Inferior parietal cortex (tissue), 1 donor: ENCODE results near the gene CKB.
"Not testable (repeated sequence)": the region's sequence is repeated elsewhere in the genome, so short reads cannot be mapped to it uniquely, and the experiment has no call there.

Source experiments
- DNase-seq: peaks from one replicate; pipeline ENCODE4 v3.0.0-alpha.2; 2016; ENCODE audit errors: extremely low spot score

The CKB gene

DNA sequence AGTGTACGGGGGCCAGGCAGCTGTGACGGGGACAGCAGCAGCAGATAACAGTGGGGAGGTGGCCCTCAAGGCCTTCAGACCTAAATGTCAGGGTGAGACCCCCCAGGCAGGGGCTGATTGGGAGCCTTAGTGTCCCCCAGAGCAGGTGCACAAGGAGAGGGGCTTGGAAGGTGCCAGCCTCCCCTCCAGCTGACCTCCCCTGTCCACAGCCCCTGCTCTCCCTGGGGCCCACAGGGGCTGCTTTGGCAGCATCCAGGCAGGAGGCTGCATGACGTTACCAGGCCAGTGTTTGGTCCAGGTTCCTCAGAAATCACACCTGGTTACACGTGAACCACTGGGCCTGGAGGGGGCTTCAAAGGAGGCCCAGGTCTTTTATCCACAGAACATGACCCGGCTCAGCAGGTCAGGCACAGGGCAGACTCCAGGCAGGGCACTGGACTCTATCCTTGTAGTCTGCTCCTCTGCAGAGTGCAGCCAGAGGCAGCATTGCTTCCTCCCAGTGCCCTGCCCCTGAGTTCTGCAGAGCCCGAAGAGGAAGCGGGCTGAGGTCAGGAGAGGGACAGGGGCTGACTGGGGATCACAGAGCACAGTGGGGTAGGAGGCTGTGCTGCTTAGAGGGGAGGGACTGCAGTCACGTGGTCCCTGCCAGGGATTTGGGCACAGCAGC lies 3.8 kb upstream of the CKB start:
- no peak for DNase-seq

DNA sequence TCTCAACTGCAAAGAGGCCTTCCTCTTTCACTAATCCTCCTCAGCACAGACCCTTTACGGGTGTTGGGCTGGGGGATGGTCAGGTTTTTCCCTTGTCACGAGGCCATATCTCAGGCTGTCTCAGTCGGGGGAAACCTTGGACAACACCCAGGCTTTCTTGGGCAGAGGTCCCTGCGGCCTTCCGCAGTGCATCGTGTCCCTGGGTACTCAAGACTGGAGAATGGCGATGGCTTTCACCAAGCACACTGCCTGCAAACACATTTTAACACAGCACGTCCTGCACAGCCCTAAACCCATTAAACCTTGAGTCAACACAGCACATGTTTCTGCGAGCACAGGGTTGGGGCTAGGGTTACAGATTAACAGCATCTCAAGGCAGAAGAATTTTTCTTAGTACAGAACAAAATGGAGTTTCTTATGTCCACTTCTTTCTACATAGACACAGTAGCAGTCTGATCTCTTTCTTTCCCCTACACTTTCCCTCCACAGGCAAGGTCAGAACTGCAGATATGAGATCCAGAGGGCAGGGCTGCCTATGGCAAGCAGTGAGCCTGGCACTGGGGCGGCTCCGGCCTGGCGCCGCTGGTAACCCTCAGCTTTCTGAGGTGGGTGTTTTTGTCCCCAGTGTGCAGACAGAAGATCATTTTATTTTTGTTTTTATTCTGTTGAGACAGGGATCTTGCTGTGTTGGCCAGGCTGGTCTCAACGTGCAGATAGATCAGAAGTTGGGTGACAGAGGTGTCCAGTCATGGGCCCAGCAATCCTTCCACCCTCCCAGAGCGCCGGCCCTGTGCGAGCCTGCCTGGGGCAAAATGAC lies 3.0 kb upstream of the CKB start:
- DNase-seq = not testable (repeated sequence)

DNA sequence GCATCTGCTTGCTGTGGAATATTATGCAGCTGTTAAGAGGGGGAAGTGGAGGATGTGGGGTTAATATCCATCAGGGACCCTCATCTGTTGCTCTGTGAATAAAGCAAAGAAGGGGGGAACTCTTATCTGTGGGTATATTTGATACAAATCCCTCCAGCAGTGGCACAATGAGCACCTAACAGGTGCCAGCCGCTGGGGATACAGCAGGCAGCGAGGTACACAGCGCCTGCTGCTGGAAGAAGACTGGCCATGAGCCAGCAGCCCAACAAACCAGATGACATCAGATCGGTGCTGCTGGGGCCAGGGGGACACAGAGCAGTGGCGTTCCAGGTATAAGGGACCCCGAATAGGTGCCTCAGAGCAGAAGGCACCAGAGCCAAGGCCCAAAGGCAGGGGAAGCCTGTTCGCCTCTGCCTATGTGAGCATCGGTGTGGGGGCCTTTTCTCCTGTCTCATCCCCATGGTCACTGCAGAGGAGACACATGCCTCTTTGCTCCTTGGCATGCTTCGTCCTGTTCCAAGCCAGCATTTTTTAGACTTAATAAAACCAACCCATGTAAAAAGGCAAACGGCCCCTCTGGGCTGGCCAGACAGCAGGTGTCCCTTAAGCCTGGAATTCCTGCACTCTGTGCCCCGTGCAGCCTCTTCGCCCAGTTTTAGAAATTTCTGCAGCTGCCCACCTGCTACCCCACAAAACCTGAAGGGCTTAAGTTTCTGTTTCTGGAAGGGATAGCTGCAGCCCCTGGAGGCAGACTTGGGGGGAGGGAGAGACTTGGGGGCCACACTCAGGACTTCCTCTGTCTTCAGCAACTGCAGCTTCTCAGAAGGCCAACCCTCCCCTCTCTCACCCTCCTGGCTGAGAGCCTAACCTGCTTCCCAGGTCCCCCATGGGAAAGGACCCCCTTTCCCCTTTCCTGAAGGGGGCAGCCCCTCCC lies 1.6 kb upstream of the CKB start:
- no peak for DNase-seq

DNA sequence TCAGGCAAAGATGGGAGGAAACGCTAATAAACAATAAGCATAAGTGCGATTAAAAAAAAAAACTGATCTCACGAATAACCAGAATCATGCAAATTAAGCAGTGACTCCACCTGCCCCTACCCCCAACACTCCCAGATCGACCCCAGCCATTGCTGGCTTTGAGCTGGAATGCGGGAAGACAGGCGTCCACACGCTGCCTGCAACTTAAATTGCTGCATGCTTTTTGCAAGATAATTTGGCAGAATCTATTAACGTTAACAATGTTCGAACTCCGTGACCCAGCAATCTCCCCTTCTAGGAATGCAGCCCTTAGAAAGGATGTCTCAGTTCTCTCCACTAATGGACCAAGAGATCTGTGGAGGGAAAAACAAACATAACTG lies 935 bp upstream of the CKB start:
- DNase-seq = no peak

DNA sequence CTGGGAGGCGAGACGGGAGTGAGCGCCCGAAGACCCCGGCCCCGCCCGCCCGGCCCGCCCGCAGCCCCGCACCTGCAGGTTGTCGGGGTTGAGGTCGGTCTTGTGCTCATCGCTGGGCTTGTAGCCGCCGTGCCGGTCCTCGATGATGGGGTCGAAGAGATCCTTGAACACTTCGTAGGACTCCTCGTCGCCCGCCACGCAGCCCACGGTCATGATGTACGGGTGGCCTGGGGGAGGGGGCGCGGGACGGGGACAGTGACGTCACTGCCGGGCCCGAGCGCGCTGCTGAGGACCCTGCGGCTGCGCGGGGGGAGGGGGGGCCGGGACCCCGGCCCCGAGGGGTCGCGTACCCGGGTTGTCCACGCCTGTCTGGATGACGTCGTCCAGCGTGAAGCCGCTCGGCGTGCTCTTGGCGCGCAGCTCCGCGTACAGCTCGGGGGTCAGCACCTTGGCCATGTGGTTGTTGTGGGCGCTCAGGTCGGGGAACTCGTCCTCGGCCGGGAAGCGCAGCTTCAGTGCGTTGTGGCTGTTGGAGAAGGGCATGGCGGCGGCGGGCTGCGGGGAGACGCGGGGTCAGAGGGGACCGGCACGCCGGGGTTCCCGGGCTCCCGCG lies 573 bp downstream of the CKB start:
- no peak for DNase-seq

DNA sequence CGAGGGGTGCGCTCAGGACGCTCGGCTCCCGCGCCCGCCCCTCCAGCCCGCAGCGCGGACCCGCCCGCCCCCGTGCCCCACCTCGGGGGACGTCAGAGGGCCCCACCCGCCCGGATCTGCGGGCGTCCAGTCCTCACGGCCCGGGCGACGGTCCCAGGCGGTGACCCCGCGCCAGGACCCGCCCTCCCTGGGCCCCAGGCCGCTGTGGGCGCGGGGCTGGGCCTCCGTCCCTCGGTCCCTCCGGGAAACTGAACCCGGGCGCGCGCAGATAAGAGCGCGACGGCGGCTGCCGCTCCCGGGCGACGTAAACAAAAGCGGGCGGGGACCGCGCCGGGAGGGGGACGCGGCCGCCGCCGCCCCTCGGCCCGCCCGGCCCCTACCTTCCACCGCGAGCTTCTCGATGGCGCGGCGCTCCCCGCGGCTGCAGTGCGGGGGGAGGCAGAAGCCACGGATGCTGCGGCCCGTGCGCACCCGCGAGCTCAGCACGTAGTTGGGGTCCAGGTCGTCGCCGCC lies 1.1 kb downstream of the CKB start:
- no peak for DNase-seq

DNA sequence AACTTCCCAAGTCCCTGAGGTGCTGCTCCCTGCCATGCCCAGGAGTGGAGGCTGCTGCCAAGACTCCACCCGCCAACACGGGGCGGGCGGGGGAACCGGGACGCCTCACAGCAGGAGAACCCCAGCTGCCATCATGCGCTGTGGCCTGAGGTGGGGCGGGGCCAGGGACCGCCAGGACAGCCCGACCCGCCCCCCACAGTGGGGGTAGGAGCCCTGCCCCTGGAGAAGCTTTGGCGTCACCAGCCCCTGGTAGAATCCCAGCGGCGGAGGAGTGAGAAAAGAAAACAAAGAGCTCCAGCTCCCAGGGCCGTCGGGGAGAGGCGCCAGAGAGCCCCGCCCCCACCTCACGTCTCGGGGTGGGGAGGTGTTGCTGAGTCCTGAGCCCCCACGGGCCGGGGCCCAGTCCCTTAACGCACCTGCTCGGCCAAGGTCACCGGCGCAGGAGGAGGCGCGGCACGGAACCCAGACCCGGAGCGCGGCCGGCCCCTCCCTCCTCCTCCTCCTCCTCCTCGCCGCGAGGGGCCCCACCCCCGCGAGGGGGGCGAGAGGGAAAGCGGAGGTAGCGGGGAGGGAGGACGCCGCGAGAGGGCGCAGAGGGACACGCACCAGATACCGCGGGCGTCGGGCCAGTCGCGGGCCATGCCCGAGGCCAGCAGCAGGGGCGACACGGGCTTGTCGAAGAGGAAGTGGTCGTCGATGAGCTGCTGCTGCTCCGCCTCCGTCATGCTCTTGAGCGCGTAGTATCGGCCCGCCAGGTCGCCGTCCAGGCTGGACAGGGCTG lies 1.8 kb downstream of the CKB start:
- no peak for DNase-seq

DNA sequence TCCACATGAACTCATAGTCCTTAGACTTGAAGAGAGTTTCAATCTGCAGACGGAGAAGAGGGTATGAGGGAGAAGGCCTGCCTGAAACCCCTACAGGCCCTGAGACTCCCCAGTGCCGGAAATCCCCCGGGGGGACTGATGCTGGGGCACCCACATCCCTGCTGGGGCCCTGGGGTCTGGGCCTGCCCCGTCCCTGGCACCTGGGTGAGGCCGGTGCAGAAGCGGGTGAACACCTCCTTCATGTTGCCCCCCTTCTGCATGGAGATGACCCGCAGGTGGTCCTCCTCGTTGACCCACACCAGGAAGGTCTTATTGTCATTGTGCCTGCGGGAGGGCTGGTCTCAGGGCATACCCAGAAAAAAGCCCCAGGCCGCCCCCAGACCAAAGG lies 2.4 kb downstream of the CKB start:
- DNase-seq = no peak

DNA sequence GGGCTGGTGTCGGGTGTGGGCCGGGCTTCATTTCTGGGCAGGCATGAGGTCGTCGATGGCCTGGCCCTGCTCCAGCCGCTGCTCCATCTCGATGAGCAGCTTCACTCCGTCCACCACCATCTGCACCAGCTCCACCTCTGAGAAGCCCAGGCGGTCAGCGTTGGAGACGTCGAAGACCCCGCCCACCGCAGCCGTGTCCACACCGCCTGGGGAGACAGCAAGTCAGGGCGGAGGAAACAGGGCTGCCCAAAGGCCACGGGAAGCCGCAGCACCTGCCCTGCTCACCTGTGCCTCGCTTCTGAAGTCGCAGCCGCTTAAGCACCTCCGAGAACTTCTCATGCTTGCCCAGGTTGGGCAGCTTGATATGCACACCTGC lies 2.8 kb downstream of the CKB start:
- no peak for DNase-seq

DNA sequence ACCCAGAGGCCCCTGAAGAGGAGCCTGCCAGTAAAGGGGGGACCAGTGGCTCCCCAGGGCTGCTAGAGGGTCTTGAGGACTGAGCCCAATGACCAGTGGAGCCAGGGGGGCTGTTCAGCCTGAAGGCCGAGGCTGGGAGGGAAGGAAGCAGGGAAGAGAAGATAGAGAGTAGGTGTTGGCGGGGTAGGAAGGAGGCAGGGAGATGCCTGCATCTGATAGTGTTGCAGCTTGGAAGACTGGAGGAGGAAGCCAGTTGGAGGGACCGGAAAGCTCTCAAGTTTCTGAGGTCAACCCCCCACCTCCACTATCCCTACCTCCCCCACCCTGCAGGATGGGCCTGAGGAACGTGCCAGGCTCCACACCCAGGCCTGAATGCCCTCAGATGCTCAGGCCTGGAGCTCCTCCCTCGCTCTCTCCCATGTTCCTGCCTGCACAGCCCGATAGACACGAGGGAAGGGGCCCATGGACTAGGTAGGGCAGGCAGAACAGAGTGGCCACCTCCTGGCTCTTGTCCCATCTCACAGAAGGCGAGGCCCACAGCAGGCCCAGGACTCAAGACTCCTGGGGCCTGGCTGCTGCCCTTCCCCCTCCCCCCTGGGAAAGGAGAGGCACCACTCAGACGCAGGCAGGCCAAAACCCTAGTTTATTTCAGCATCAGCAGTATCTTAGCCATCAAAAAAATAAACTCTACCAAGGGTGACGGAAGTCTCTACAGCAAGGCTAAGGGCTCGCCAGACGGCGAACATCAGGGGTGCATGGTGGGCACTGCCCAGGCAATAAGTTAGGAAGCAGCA lies 3.4 kb downstream of the CKB start:
- no peak for DNase-seq

DNA sequence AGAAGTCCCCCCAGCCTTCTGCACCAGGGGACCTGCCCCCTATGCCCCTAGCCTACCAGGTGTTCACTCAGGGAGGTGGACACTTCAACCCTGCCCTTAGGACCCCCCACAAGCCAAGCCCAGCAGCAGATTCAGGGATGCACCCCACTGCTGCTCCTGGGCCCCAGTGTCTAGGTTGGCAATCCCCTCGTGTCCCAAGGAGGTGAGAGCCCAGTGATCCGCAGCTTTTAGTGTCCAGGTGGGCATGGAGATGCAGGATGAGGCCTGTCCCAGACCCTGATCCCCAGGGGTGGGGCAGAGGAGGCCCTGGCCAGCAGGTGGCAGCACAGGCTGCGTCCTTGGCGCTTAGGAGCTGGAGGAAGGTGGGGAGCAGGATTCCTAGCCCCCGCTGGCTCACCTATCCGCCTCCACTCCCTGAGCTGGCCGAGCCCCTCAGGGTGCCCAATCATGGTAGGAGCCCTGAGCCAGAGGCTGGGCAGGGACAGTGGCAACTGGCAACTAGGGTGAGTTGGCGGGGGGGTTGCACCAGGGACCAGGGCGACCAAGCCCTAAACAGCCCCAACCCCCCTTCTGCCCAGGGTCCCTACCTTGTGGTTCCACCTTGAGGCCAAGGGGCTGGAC lies 4.1 kb downstream of the CKB start:
- DNase-seq = peak; percentile 70

DNA sequence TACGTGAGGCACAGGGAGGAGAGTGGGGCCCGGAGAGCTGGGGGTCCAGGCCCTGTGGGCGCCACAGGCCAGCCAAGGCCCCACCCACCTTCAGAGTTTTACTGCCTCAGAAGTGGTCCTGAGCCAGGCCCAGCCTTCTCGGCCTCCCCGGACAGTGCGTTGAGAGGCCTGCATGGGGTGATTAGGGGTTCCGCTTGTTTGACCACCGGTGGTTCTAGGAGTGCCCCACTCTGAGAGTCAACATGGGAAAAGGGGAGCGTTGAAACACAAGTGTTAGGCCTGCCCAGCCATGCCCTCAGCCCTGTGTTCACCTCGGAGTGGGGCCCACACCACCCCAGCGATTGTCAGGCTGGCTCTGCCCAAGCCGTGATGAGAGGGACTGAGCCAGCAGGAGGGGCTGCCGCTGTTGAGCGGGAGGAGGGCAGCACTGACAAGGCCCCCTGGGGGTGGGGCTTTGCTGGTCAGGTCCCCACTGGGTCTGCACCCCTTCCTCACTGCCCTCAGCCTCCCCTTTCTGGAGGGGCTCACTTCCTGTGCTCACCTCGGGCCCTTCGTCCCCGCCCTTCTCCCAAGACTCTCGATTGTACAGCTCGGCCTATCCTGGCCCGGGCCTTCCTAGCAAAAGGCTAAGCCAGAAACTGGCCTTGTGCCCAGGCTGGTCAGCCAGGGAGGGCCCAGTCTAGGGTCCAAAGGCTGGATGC lies 4.8 kb downstream of the CKB start:
- DNase-seq = no peak

DNA sequence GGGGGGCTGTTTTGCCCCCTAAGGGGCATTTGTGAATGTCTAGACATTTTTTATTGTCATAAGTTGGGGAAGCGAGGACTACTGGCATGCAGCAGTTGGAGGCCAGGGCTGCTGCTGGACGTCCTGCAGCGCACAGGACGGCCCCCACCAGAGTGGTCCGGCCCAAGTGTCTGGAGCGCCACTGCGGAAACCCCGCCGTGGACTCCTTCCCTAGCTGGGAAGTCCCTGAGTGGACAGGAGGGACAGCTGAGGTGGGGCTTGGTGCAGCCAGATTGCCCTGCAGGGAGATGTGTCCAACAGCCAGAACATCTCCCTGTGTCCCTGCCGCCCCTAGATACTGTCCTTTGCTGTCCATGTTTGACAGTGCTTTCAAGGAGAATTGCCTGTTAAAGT lies 5.5 kb downstream of the CKB start:
- no peak for DNase-seq

DNA sequence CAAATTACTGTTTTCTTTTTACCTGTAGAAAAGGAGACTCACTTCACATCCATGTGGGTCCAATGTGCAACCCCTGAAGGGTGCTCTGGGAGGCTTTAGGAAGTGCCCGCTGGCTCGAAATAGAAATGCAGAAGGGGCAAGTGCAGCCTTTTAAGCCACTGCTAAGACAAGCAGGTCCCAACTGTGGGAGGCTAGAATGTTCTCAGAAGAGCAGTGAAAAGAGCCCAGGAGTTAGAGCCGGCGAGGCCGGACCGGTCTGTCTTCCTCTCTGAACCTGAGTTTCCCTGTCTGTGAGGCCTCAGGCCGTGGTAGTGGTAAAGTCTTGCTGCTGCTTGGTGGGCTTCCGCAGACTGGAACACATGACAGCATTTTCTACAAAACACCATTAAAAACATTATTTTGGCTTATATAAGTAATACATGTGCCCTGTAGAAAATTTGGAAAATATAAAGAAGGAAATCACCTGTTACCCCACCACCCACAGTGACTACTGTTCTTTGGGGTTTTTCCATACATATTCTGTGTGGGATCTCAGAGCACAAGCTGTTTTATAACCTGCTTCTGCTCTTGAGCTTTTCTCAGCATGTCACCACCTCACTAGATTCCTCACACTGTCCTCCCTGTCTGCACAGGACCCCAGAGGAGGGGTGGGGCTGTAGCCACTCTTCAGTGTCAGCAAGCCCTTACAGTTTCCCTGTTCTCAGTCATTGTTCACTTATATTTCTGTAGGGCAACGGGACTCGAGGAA lies 6.0 kb downstream of the CKB start:
- DNase-seq = no peak

DNA sequence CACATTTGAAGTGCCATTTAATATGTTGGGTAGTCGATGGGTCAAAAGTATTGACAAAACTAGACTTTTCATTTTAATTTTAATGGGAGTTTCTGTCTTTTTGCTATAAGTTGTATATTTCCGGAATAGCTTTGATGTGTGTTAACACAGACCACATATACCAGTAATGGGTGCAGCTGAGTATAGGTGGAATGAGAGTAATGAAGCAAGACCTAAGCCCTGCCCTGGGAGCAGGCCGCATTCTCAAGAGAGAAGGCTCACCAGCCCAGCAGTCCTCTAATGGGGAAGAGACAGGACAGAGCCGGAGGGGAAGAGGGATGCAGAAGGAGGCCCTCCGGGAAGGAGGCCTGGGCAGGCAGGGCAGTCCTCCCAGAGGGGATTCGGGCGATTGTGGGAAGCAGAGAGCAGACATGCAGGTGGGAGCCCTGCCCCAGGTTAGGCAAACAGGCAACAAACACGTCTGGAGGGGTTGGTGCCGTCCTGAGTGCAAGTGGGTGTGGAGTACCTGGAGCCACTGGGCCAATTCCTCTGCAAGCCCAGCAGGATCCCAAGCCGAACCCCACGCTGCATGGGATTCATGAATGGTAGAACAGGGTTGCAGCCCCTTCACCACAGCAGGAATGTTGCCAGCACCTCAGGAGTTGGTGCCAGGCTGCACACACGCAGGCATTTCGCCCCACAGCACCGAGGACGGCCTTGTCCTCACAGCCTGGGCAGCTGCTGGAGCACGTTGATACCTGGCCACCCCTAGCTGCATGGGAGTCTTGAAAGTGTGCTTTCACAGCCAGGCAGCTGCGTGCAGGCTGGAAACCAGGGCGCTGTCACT lies 7.8 kb downstream of the CKB start:
- no peak for DNase-seq

DNA sequence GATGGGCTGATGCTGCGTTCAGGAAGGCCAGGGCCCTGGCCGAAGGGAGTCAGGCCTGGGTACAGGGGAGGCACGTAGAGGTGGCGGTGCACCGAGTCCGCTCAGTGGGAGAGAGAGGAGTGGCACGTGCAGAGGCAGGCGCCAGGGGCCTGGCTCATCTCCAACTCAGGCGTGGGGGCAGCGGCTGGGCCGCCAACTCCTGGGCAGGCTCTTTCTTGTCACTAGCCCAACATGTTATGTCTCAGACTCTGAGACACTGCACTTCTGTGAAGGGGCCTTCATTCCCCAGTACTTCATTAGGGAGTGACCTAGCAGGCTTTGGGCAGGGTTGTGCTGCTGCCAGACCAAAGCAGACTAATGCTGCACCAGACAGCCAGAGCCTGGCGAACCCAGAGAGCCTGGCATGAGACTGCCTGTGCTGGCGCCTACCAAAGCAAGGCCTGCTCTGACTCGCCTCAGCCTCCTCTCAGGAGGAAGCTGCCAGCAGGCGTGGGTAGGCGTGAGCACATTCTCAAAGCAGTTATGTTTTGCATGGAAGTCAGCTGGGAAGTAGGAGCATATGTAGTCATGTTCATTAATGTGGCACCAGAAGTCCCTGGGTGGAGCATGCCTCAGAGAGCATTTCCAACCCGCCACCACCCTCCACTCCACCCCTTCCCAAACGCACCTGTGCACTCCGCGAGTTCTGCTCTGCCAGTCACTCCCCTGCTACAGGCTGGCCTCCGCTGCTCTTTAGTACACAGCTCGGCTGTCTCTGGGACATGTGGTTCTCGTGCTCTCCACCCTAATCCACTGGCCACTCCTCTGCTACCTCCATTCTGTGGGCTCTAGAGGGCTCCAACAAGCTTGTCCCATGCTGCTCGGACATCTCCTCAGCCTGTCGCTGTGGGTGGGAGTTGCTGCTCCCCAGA lies 9.7 kb downstream of the CKB start:
- DNase-seq = peak; percentile 67
